Heart right ventricle (tissue), 16 donors: ENCODE measurements around the gene DMBT1. TPM values are rescaled to one million over a fixed set of nuclear protein-coding genes. Genes with fewer than 3 reads are reported as not detected.

Source experiments
- ATAC-seq, 8 donors: fragments of 200-7000 bp; cut with Tn5 transposase; one replicate each; pipeline ENCODE4 v1.9.1; 2020; ENCODE audit warnings: mild to moderate bottlenecking in 8 of 8, moderate library complexity in 8 of 8, moderate number of reproducible peaks in 1 of 8
- DNase-seq, 2 donors: peaks; one replicate each; pipeline ENCODE4 v3.0.0-alpha.2; 2020
- H3K27ac ChIP-seq, 10 donors: fragments of 200-600 bp; sonication (generic) in 2 of 10; one replicate each; pipeline versions ENCODE4 v1.5.0 to v1.8.0; 2020 to 2022; ENCODE audit warnings: mild to moderate bottlenecking in 3 of 10
- H3K27me3 ChIP-seq, 7 donors: fragments of 200-600 bp; one replicate each; pipeline ENCODE4 v1.8.0; 2021 to 2022; ENCODE audit warnings: mild to moderate bottlenecking in 2 of 7
- H3K36me3 ChIP-seq, 9 donors: fragments of 200-600 bp; sonication (generic) in 1 of 9; one replicate each; pipeline versions ENCODE4 v1.5.0 to v1.8.0; 2020 to 2022; ENCODE audit warnings: mild to moderate bottlenecking in 2 of 9
- H3K4me1 ChIP-seq, 9 donors: fragments of 200-600 bp; sonication (generic) in 1 of 9; one replicate each; pipeline versions ENCODE4 v1.5.0 to v1.8.0; 2020 to 2022; ENCODE audit warnings: mild to moderate bottlenecking in 4 of 9
- H3K4me3 ChIP-seq, 10 donors: fragments of 200-600 bp; sonication (generic) in 2 of 10; one replicate each; pipeline versions ENCODE4 v1.5.0 to v1.8.0; 2020 to 2022; ENCODE audit warnings: mild to moderate bottlenecking in 7 of 10, moderate library complexity in 2 of 10
- H3K9me3 ChIP-seq, 11 donors: fragments of 200-600 bp in 10 of 11; sonication (generic) in 2 of 11; one replicate each; pipeline versions ENCODE4 v1.5.0 to v1.8.0; 2013 to 2022; ENCODE audit warnings: mild to moderate bottlenecking in 2 of 11, control low read depth in 1 of 11, moderate library complexity in 1 of 11
- CTCF ChIP-seq, 9 donors: fragments of 200-600 bp; sonication (generic) in 2 of 9; IDR thresholded peaks; one replicate each; pipeline versions ENCODE4 v1.5.0 to v1.8.0; 2021 to 2022; ENCODE audit warnings: antibody characterized with exemption in 9 of 9, mild to moderate bottlenecking in 5 of 9, moderate library complexity in 1 of 9
- WGBS, 2 donors: extraction: QIAGEN DNeasy Blood & Tissue Kit; methylation state at CpG; one replicate each; pipeline ENCODE4 v1.1.7; 2013; ENCODE audit warnings: inconsistent platforms in 1 of 2; 5-methylcytosine and 5-hydroxymethylcytosine counted together
- intact Hi-C, 10 donors: fragments of 100-400 bp; cut with DNase I; formaldehyde crosslinking; loops; one replicate each; pipeline versions ENCODE4 v1.11.1 to v1.14.2; 2022
- polyA plus RNA-seq, 2 donors: library from polyadenylated mRNA; stranded (reverse); fragments of 200-250 nt; gene quantifications; one replicate each; pipeline ENCODE4 v1.2.3, GENCODE V29; 2013
- total RNA-seq, 10 donors: library from RNA; stranded (reverse); fragmentation: NEBNext Ultra II Directional in 3 of 10; extraction: Animal tissue kit (Norgen Biotek cat#: 25700) in 3 of 10; gene quantifications; one replicate each; pipeline versions ENCODE4 v1.2.1 to v1.2.4, GENCODE V29; 2021 to 2023
- donor health status: Arrhythmogenic right ventricular cardiomyopathy.
- donor health status: ischemic (EF 13 %, LVEDD 7.1; RV severe dilation, severe dysfunction).
- donor health status: healthy with polysubstance abuse.
- donor health status: DM: no; HTN: yes; CAD: no.
- donor health status: DM: no; HTN: no; CAD: no.
- donor health status: ischemic (EF 25% LVEDD 6.9; RV normal size, moderate dysfunction).
- donor health status: ischemic (EF 25% LVEDD 5.7; RV mildly dilated, moderate dysfunction).
- donor health status: healthy.
- donor health status: DM: yes; HTN: yes; CAD: no.
- donor health status: Ischemic cardiomyopathy.
- donor health status: ischemic (EF 35%, LVEDD 5.7; RV mildly dilated, moderate dysfunction).
- donor health status: nonischemic (EF 11% LVEDD 7.7; RV severe dilation, severe dysfunction).
- donor health status: DM: yes; HTN: yes; CAD: no.
- donor health status: PGD.
- donor health status: ischemic (EF 29% LVEDD 5.4; RV normal size, mild dysfunction).
- donor health status: nonischemic (EF 23%, LVEDD 6.1; RV moderate dilation, normal function).

Gene DMBT1
- total and polyA plus RNA-seq, 12 donors = 0.01 to 0.18 (median 0.05) TPM; not detected in 9

GRCh38 chr10:122555442-122555841, 5.1 kb upstream of the DMBT1 start:
- H3K27ac ChIP-seq = no peak overlapping the region
- intact Hi-C loops = no loop called here
- H3K27me3 ChIP-seq = peaks cover 0 to 36% (median 3%) of the 10 kb centered on the region in 7 donors
- TF ChIP-seq CTCF (IDR thresholded peaks at IDR 0.05) = no peak
- H3K4me3 ChIP-seq = no peak overlapping the region
- H3K4me1 ChIP-seq = peaks cover 0 to 6% (median 0%) of the 10 kb centered on the region in 9 donors
- H3K36me3 ChIP-seq = no peaks in the 10 kb centered on the region
- no peaks in the 10 kb centered on the region for H3K9me3 ChIP-seq
- DNase-seq (no peak), ATAC-seq (no peak)
- WGBS, 2 donors = 93 to 94% methylated on average over 3 of the region's 3 CpGs

GRCh38 chr10:122557516-122557915, 3.0 kb upstream of the DMBT1 start:
- ATAC-seq (no peak), DNase-seq (no peak)
- Histone ChIP-seq H3K9me3 (no peaks in the 10 kb centered on the region), H3K27me3 (peaks cover 0 to 43% (median 3%) of the 10 kb centered on the region in 7 donors), H3K4me3 (no peak overlapping the region), H3K4me1 (no peaks in the 10 kb centered on the region), H3K27ac (no peak overlapping the region), H3K36me3 (no peaks in the 10 kb centered on the region)
- intact Hi-C loops = no loop called here
- no peak for TF ChIP-seq CTCF (IDR thresholded peaks at IDR 0.05)
- 34 to 50% methylated on average over 9 of the region's 9 CpGs for WGBS, 2 donors

GRCh38 chr10:122558452-122558851, 2.1 kb upstream of the DMBT1 start:
- intact Hi-C loops = no loop called here
- Histone ChIP-seq H3K9me3 (no peaks in the 10 kb centered on the region), H3K27me3 (peaks cover 0 to 51% (median 9%) of the 10 kb centered on the region in 7 donors), H3K36me3 (no peaks in the 10 kb centered on the region), H3K4me3 (no peak overlapping the region), H3K27ac (no peak overlapping the region), H3K4me1 (no peaks in the 10 kb centered on the region)
- no peak for TF ChIP-seq CTCF (IDR thresholded peaks at IDR 0.05)
- DNase-seq = no peak
- ATAC-seq = no peak
- 60 to 83% methylated on average over 5 of the region's 5 CpGs for WGBS, 2 donors

- no peak for DNase-seq
- WGBS, 2 donors = 55 to 74% methylated on average over 2 of the region's 2 CpGs
- no peaks in the 10 kb centered on the region for H3K36me3 ChIP-seq
- TF ChIP-seq CTCF (IDR thresholded peaks at IDR 0.05) = no peak
- no peaks in the 10 kb centered on the region for H3K4me1 ChIP-seq
- intact Hi-C loops = no loop called here
- H3K27me3 ChIP-seq = peaks cover 0 to 56% (median 9%) of the 10 kb centered on the region in 7 donors
- no peak overlapping the region for H3K4me3 ChIP-seq
- no peaks in the 10 kb centered on the region for H3K9me3 ChIP-seq
- no peak for ATAC-seq
- H3K27ac ChIP-seq = no peak overlapping the region
Measured at GRCh38 chr10:122559228-122559627, 1.3 kb upstream of the DMBT1 start.
